PC-3 (cell line): Measurements from ENCODE around the gene SYNE1. TPM values are rescaled to one million over a fixed set of nuclear protein-coding genes. Genes with fewer than 3 reads are reported as not detected.

Experiments
- ATAC-seq: fragments of 200-7000 bp; cut with Tn5 transposase; 2 replicates; pipeline ENCODE4 v1.9.1; 2020; ENCODE audit warnings: mild to moderate bottlenecking, moderate library complexity
- BruUV-seq: library from RNA; stranded (reverse); fragments of 400-500 nt; replicated peaks from 2 replicates; lab custom pipeline; 2021; lab: Mats Ljungman, UMichigan
- CTCF ChIA-PET: fragments of 300-600 bp; sonication (Branson Sonifier 250); formaldehyde crosslinking; loops from one replicate; lab custom pipeline; 2022; ENCODE audit warnings: antibody characterized with exemption; lab: Charles Lee
- POLR2A ChIA-PET: fragments of 300-600 bp; sonication (Branson Sonifier 250); formaldehyde crosslinking; loops from one replicate; lab custom pipeline; 2022; ENCODE audit warnings: antibody characterized with exemption; ENCODE audit not compliant: unreplicated experiment; lab: Charles Lee
- DNase-seq: peaks from one replicate; pipeline ENCODE4 v3.0.0-alpha.2; 2015
- H2AFZ ChIP-seq: fragments of 300-600 bp; sonication (generic); 2 replicates; pipeline ENCODE4 v1.6.0; 2016; ENCODE audit warnings: antibody characterized with exemption, low read length
- H3F3A ChIP-seq: fragments of 300-600 bp; sonication (generic); one replicate; pipeline ENCODE4 v1.6.0; 2017; ENCODE audit warnings: antibody characterized with exemption, low read length, control low read depth, mild to moderate bottlenecking; ENCODE audit not compliant: unreplicated experiment
- H3K27ac ChIP-seq: fragments of 300-600 bp; sonication (generic); 2 replicates; pipeline ENCODE4 v1.5.1; 2016; ENCODE audit warnings: mild to moderate bottlenecking, low read length
- H3K27me3 ChIP-seq: fragments of 300-600 bp; sonication (generic); 2 replicates; pipeline ENCODE4 v1.6.1; 2016; ENCODE audit warnings: low read length, mixed read lengths
- H3K36me3 ChIP-seq: fragments of 300-600 bp; sonication (generic); 2 replicates; pipeline ENCODE4 v1.6.1; 2016; ENCODE audit warnings: low read depth, mixed run types, low read length, mixed read lengths
- H3K4me1 ChIP-seq: fragments of 300-600 bp; sonication (generic); 2 replicates; pipeline ENCODE4 v1.5.1; 2016; ENCODE audit warnings: low read length; ENCODE audit not compliant: insufficient read depth
- H3K4me2 ChIP-seq: fragments of 300-600 bp; sonication (generic); 2 replicates; pipeline ENCODE4 v1.6.0; 2016; ENCODE audit warnings: low read length
- H3K4me3 ChIP-seq: fragments of 300-600 bp; sonication (generic); 2 replicates; pipeline ENCODE4 v1.5.1; 2016; ENCODE audit warnings: mild to moderate bottlenecking, low read length, mixed read lengths
- H3K79me2 ChIP-seq: fragments of 300-600 bp; sonication (generic); 2 replicates; pipeline ENCODE4 v1.6.1; 2017; ENCODE audit warnings: low read length, mixed read lengths
- H3K9ac ChIP-seq: fragments of 300-600 bp; sonication (generic); 2 replicates; pipeline ENCODE4 v1.6.0; 2016; ENCODE audit warnings: mild to moderate bottlenecking, low read length
- H3K9me2 ChIP-seq: fragments of 300-600 bp; sonication (generic); replicated peaks from 2 replicates; pipeline ENCODE4 v1.6.1; 2016; ENCODE audit warnings: mixed run types, low read length, mixed read lengths
- H3K9me3 ChIP-seq: fragments of 300-600 bp; sonication (generic); 2 replicates; pipeline ENCODE4 v1.6.1; 2016; ENCODE audit warnings: low read length, mixed read lengths
- H4K20me1 ChIP-seq: fragments of 300-600 bp; sonication (generic); 2 replicates; pipeline ENCODE4 v1.6.1; 2016; ENCODE audit warnings: low read length, mixed read lengths
- EZH2 ChIP-seq: fragments of 300-600 bp; sonication (generic); IDR thresholded peaks from one replicate; pipeline ENCODE4 v1.6.1; 2017; ENCODE audit warnings: antibody characterized with exemption, mild to moderate bottlenecking, low read length; ENCODE audit not compliant: unreplicated experiment
- EZH2phosphoT487 ChIP-seq: fragments of 300-600 bp; sonication (generic); IDR thresholded peaks from 2 replicates; pipeline ENCODE4 v1.6.1; 2018; ENCODE audit warnings: mild to moderate bottlenecking, antibody characterized with exemption, low read length, borderline replicate concordance
- intact Hi-C: fragments of 100-400 bp; cut with micrococcal nuclease; formaldehyde crosslinking; loops from 2 replicates; pipeline ENCODE4 v1.9.0; 2023
- total RNA-seq: library from RNA; depleted of rRNA; stranded (reverse); fragments of >200 nt; gene quantifications from 2 replicates; pipeline ENCODE4 v1.2.3, GENCODE V29; 2014
- TF ChIP-seq, protein P1 (sequence below): fragments of 300-600 bp; sonication (generic); conservative IDR thresholded peaks from 2 replicates; pipeline ENCODE4 v1.5.1; 2017; ENCODE audit warnings: antibody characterized with exemption, low read depth, mild to moderate bottlenecking, low read length

SYNE1 gene
- total RNA-seq, 1 experiment from 2014 or later, result 16.7 TPM

DNA sequence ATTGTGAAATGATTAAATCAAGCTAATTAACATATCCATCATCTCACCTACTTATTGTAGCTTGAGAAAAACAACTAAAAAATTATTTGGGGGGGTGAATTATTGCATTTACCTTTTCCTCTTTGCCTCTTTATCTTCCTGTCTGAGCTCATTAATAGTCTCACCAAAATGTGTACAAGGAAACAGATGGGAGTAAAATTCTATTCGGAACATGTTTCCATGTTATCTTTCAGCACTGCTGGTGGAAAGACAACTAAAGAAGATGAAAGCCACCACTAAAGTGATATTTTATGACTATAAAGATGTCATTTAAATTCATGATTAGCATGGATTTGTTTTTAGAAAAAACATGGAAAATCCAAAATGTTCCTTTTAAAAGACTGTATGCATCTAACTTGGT is 102.6 kb downstream of the SYNE1 start:
- POLR2A ChIA-PET, result no interaction called here
- Histone ChIP-seq H3K4me2 (no peak overlapping the region), H3K9me2 (no peaks in the 10 kb centered on the region), H3K79me2 (no peaks in the 10 kb centered on the region), H4K20me1 (no peaks in the 10 kb centered on the region), H3K27ac (no peak overlapping the region), H3F3A (no peaks in the 10 kb centered on the region), H2AFZ (no peak overlapping the region), H3K9ac (no peak overlapping the region), H3K9me3 (no peaks in the 10 kb centered on the region), H3K4me1 (no peaks in the 10 kb centered on the region), H3K4me3 (no peak overlapping the region), H3K27me3 (peaks cover 7% of the 10 kb centered on the region), H3K36me3 (no peaks in the 10 kb centered on the region)
- CTCF ChIA-PET, result no interaction called here
- no TSS peak for BruUV-seq
- TF ChIP-seq EZH2 (no peak), EZH2phosphoT487 (no peak)
- TF ChIP-seq, protein P1, sequence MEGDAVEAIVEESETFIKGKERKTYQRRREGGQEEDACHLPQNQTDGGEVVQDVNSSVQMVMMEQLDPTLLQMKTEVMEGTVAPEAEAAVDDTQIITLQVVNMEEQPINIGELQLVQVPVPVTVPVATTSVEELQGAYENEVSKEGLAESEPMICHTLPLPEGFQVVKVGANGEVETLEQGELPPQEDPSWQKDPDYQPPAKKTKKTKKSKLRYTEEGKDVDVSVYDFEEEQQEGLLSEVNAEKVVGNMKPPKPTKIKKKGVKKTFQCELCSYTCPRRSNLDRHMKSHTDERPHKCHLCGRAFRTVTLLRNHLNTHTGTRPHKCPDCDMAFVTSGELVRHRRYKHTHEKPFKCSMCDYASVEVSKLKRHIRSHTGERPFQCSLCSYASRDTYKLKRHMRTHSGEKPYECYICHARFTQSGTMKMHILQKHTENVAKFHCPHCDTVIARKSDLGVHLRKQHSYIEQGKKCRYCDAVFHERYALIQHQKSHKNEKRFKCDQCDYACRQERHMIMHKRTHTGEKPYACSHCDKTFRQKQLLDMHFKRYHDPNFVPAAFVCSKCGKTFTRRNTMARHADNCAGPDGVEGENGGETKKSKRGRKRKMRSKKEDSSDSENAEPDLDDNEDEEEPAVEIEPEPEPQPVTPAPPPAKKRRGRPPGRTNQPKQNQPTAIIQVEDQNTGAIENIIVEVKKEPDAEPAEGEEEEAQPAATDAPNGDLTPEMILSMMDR, result no peak
- intact Hi-C loops, result no loop called here
- no peak for DNase-seq
- ATAC-seq, result no peak

GRCh38 chr6:152532556-152533422 is 104.4 kb downstream of the SYNE1 start:
- H3K4me1 ChIP-seq, result no peaks in the 10 kb centered on the region
- ChIA-PET POLR2A (no interaction called here), CTCF (no interaction called here)
- H3K27ac ChIP-seq, result no peak overlapping the region
- no peak for ATAC-seq
- BruUV-seq, result no TSS peak
- no peak overlapping the region for H3K9ac ChIP-seq
- no peak overlapping the region for H3K4me2 ChIP-seq
- no peaks in the 10 kb centered on the region for H3K9me2 ChIP-seq
- no peaks in the 10 kb centered on the region for H4K20me1 ChIP-seq
- H3K36me3 ChIP-seq, result no peaks in the 10 kb centered on the region
- H3K4me3 ChIP-seq, result no peak overlapping the region
- no peak overlapping the region for H2AFZ ChIP-seq
- peaks cover 5% of the 10 kb centered on the region; the same call in 1 of the 2 replicates for H3K27me3 ChIP-seq
- TF ChIP-seq EZH2phosphoT487 (no peak), EZH2 (no peak)
- TF ChIP-seq, protein P1, result no peak
- intact Hi-C loops, result no loop called here
- no peaks in the 10 kb centered on the region for H3K9me3 ChIP-seq
- H3K79me2 ChIP-seq, result no peaks in the 10 kb centered on the region
- DNase-seq, result peak; percentile 27
- H3F3A ChIP-seq, result no peaks in the 10 kb centered on the region

GRCh38 chr6:152531659-152532058 is 105.5 kb downstream of the SYNE1 start:
- Histone ChIP-seq H3F3A (no peaks in the 10 kb centered on the region), H3K4me2 (no peak overlapping the region), H3K36me3 (no peaks in the 10 kb centered on the region), H3K9ac (no peak overlapping the region), H3K79me2 (no peaks in the 10 kb centered on the region), H3K27ac (no peak overlapping the region), H2AFZ (no peak overlapping the region), H3K9me2 (no peaks in the 10 kb centered on the region), H3K27me3 (0 out of 2 replicates have a peak, but pooled peaks cover 1% of the 10 kb centered on the region), H4K20me1 (no peaks in the 10 kb centered on the region), H3K4me3 (no peak overlapping the region), H3K4me1 (no peaks in the 10 kb centered on the region), H3K9me3 (no peaks in the 10 kb centered on the region)
- POLR2A ChIA-PET, result no interaction called here
- CTCF ChIA-PET, result no interaction called here
- ATAC-seq, result no peak
- intact Hi-C loops, result no loop called here
- BruUV-seq, result no TSS peak
- TF ChIP-seq, protein P1, result no peak
- TF ChIP-seq EZH2phosphoT487 (no peak), EZH2 (no peak)
- DNase-seq, result no peak
